LHCN-M2 (cell line): ENCODE data around the gene CNTNAP2. TPM values are rescaled to one million over a fixed set of nuclear protein-coding genes. Genes with fewer than 3 reads are reported as not detected.
"Not testable (repeated sequence)": the region's sequence is repeated elsewhere in the genome, so short reads cannot be mapped to it uniquely, and the experiment has no call there.

ENCODE experiments used
- DNase-seq: peaks from one replicate; pipeline ENCODE4 v3.0.0-alpha.2; 2012; ENCODE audit warnings: low read depth
- total RNA-seq: library from RNA; depleted of rRNA; stranded (reverse); fragments of >200 nt; gene quantifications from 2 replicates; pipeline ENCODE4 v1.2.3, GENCODE V29; 2014

The CNTNAP2 gene
- total RNA-seq, 1 experiment from 2014 or later = not detected

- DNase-seq = no peak
Observed at GRCh38 chr7:146146831-146147486, 30.4 kb downstream of the CNTNAP2 start.

DNA sequence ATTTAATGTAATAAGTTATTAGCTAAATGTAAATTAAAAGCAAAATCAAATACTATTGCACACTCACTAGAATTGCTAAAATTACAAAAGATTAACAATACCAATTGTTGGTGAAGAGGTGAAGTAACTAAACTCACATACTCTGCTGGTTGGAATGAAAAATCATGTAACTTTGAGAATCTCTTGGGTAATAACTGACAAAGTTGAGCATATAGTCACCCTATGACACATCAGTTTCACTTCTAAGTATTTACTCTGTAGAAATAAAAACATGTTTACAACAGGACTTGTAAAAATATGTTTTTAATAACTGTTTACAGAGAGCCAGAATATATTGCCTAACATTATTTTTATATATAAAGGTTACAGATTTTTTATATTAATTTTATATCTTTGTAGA, 33.6 kb downstream of the CNTNAP2 start:
- DNase-seq = no peak

- no peak for DNase-seq
Observed at GRCh38 chr7:146172112-146172511, 55.5 kb downstream of the CNTNAP2 start.

GRCh38 chr7:146175716-146176115, 59.1 kb downstream of the CNTNAP2 start:
- DNase-seq = no peak

DNA sequence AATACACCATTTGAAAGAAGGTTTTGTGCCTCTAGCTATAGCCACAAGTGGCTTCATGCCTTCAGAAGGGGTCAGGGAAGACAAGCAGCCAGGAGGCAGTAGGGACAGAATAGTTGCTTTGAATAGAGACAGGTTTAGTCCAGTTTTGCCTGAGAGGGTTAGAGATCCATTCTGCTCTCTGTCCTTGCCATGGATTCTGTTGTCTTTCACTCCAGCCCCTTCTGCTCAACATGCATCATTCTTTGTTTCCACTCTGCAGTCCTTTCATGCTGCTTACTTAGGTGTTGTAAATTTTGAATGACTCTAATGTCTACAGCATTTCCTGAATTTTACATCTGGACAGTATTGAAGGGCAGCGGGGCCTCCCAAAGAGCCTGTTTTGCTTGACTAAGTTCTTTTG, 60.3 kb downstream of the CNTNAP2 start:
- DNase-seq = no peak

- DNase-seq = no peak
Observed at GRCh38 chr7:146177301-146177700, 60.7 kb downstream of the CNTNAP2 start.

GRCh38 chr7:146185844-146186243, 69.2 kb downstream of the CNTNAP2 start:
- DNase-seq = no peak

GRCh38 chr7:146191428-146191827, 74.8 kb downstream of the CNTNAP2 start:
- DNase-seq = not testable (repeated sequence)

DNA sequence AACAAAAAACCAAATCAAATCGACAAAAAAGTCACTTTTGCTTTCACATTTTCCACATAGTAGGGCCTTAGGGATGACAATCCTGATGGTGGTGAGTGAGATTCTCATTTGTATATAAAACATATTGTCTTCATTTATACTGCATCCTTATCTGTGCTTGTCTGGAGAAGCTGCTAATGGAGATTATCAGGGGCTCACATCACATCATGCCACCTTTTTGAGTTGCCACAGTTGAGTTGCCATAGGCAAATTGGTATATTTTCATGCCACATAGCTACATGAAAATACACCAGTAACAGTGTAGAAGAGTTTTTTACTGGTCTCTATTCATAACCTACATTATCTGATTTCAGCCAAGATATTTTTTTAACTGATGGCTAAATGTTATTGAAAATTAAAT, 85.3 kb downstream of the CNTNAP2 start:
- no peak for DNase-seq

DNA sequence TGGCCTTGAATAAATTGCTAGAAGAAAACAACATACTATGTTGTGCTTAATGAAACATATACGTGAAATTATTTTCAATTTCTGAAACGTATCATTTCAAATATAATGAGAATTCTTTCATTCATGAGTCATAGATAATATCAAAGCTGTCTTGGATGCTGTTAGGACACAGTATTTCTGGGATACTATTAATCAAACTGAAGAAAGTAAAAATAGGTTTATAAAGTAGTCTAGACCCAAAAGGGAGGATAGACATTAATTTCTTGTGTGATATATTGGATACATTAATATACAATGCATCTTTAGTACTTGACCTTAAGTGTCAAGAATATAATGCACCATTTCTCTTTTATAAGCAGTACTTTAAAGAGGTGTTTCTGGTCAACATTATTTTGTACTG, 89.7 kb downstream of the CNTNAP2 start:
- DNase-seq = no peak

DNA sequence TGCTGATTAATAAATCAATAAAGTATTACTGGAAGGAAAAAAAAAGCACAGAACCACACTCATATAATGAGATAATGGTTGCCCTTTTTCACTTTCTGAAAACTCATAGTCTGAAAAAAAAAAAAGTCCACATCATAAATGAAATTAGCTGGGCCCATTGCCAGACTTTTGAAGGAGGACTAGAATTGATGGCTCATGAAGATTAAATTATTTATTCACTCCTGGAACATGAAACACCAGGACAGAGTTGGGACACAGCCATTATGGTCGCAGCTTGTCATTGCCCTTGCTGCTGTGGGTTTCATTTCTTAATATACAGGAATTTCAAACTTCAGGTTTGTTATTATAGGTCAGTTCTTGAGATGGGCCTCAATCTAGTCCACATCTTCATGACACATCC, 91.9 kb downstream of the CNTNAP2 start:
- DNase-seq = no peak

- no peak for DNase-seq
Observed at GRCh38 chr7:146214842-146215241, 98.2 kb downstream of the CNTNAP2 start.

DNA sequence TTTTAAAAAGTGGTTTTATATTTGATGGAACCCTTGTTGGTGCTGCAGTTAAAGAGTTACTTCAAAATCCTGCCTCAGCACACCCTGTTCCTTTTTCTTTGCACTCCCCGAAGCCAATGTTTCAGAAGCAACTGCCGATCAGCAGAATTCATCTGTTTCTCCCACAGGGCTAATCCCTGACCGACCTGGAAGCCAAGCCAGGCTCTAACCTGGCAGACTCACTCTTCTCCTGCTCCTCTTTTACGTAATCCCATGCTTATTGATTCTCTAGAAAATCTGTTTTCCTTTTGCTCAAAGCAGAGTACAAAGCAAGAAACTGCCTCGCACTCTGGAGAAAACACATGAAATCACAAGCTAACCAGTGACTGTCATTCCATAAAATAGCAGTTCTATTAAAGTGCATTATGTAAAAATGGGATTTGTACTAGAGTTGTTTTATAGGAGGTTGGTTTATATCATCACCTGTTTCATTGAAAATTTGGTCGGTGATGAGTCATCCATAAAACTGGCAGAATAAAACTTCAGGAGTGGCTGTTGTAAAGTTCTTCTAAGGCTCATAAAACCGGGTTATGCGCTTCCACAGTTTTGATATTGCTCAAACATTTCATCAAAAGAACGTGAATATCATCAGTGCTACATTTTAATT, 99.9 kb downstream of the CNTNAP2 start:
- no peak for DNase-seq

DNA sequence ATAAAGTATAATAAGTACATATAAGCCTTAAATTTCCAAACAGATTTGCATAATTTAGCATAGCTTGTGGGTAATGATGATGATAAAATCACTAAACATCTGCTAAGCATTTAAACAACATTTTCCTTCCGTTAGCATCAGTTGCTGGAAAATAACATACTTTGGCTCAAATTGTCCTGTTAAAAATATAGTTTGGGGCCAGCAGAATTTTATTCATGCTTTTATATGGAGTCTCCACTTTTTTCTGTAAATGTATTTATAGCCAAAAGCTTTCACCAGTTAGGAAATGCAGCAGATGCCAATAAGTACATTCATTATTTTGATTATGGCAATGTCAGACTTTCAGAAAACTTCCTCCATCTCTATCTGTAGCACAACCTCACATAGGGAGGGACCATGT, 107.2 kb downstream of the CNTNAP2 start:
- DNase-seq = no peak

GRCh38 chr7:146232604-146233003, 116.0 kb downstream of the CNTNAP2 start:
- no peak for DNase-seq

DNA sequence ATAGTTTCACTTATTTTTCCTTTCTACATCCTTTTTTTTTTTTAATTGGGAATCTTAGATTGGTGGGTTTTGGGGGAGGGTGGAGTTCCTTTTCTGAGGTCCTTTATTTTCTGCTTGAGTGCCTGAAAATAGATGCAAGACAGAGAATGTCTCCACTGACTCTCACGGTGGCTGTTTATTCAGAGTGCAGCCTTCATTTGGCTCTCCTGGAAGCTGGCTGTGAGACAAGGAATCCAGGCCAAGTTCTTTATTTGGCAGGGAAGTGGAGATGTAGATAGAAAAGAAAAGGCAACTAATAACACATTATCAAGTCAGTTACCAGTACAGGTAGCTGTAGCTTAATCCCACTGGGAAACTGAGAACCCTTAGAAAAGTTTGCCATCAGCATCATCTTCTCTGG, 118.6 kb downstream of the CNTNAP2 start:
- no peak for DNase-seq

DNA sequence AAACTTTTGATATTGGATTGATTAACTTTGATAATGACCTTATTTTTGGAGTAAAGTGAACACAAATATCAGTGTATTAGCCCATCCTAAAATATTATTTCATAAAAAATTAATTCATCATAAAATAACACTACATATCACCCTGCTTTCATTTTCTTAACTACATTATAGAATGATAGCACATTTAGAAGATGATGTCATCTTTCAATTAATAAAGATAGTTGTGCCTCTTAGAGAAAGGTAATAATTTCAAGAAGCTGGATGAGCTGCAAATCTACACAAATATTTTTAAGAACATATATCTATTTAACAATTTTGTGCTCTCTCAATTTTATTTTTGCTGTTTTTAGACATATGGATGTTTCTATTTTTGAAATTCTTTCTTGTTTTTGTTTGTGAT, 126.1 kb downstream of the CNTNAP2 start:
- no peak for DNase-seq

- DNase-seq = not testable (repeated sequence)
Observed at GRCh38 chr7:146247991-146248390, 131.4 kb downstream of the CNTNAP2 start.

GRCh38 chr7:146248744-146249143, 132.1 kb downstream of the CNTNAP2 start:
- not testable (repeated sequence) for DNase-seq

- DNase-seq = no peak
Observed at GRCh38 chr7:146249272-146249671, 132.7 kb downstream of the CNTNAP2 start.

DNA sequence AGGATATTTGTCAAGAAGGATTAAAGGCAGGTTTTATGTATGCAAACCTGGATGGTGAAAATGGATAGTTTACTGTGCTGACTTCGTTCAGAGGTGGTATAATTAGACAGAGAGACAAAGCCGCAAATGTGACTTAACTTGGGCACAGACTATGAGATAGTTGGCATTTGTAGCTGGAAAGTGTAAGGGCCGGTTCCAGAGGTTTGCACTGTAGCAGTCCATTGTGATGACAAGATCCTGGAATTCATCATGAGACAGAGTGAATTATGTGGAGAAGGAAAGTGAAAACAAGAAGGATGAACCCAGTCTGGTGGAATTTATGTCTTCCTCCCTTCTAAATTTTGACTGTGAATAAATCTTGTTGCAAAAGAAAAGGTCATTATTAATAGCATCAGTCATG, 139.0 kb downstream of the CNTNAP2 start:
- DNase-seq = no peak

DNA sequence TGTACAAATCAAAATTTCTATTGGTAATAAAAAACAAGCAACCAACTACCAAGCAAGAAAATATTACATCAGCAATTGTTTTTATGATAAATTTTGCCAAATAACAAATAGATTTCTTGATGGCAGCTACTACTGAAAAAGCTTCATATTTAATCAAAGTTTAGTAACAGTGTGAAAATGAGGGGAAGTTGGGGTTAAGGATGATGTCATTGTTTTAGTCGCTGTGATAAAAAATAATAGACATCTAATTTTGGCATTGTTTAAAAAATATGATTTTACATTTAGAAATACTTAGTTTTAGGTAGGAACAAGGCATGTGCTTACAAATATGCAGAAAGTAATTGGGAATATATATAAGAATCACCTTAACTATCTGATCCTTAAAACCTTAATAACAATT, 145.9 kb downstream of the CNTNAP2 start:
- no peak for DNase-seq

GRCh38 chr7:146276888-146277287, 160.3 kb downstream of the CNTNAP2 start:
- no peak for DNase-seq

- no peak for DNase-seq
Observed at GRCh38 chr7:146285418-146285817, 168.8 kb downstream of the CNTNAP2 start.
